HG03060 (cell line): ENCODE data around the gene SLC16A3.
"Not testable (repeated sequence)": the region's sequence is repeated elsewhere in the genome, so short reads cannot be mapped to it uniquely, and the experiment has no call there.

Experiments
- ATAC-seq: cut with Tn5 transposase; IDR thresholded peaks from one replicate; pipeline ENCODE4 v1.9.1; 2021; ENCODE audit warnings: low read depth, moderate number of reproducible peaks; ENCODE audit not compliant: unreplicated experiment

The SLC16A3 gene

DNA sequence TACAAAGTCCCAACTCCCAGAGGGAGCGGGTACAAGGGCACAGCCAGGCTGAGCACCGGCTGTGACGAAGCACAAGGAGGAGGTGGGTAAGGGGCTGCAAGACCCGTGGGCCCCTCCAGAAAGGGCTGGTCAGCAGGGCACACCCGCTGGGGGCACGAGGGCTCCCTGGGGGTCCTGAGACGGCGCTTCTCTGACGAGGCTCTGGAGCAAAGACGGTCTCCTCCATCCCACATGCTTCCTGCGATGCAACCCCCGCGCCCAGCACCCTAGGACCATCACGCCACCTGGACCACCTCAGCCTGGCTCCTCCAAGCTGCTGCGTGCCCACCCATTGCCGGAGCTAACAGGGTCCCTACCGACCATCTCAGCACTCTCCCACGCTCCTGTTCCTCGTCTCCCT is 24.9 kb upstream of the SLC16A3 start:
- no peak for ATAC-seq

DNA sequence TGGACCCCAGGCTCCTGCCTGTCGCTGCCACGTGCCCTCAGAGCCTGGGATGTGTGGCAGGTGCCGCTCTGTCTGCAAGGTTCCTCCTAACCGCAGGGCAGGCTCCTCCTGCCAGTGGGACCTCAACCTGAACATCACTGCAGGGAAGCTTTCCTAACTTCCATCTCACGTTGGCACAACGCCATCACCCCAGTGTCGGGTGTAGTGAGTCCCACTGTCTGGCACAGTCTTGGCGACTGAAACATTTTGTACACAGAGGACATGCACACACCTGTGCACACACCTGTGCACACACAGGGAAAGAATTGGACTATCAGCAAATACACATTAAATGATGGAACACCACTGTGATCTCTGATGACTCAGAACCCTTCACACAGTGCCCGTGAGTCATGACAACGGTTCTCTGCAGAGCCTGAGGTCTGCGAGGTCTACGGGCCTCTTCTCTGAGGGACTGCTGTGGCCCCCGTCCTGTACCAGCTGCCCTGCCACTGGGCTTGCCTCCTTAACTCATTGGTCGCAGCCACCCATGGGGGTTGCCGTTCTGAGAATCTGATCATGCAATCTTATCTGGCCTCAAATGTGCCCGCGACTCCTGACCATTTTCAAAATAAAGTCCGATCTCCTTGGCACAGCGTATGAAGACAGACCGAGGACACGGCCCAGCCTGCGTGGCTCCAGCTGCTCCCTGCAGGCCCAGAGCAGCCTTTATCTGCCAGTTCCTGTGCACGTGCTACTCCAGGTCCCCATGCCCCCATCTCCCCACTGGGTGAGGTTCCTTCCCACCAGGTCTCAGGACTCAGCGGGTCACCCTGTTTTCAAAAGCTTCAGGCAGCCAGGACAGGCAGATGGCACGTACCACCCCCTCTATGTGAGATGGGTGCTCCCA is 23.8 kb upstream of the SLC16A3 start:
- ATAC-seq = no peak

DNA sequence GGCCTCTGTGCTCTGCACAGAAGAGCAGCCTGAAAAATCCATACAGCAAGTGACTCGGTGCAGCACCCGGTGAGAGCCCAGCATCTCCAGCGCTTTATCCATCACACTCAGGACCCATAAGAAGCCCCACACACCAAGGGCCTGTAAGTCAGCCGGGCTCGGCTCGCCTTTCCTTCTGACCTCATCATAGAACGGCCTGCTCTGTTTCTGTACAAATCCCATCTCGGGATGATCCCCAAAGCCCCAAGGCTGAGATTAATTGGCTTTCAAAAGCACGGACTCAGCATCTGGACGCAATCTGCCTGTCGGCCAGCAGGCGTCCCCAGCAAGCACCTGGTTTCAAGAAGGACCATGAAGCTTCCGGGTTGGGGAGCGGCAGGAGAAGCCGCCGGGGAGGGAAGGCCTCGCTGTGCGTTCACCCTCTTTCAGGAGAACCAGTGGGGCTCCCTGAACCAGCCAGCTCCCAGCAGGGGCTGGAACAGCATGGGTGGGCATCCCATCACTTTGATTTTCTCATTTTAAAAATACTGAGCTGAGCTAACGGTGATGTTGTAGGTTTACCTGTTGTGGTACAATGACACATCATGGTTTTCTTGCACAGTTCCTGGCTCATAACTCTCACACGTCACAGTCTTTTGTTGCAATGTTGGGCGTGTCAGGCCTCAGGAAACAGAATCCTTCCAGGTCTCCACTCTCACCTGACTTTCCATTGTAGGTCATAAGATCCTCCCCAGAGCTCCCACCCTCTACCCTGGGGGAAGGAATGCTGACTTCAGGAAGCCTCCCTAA is 22.9 kb upstream of the SLC16A3 start:
- no peak for ATAC-seq

DNA sequence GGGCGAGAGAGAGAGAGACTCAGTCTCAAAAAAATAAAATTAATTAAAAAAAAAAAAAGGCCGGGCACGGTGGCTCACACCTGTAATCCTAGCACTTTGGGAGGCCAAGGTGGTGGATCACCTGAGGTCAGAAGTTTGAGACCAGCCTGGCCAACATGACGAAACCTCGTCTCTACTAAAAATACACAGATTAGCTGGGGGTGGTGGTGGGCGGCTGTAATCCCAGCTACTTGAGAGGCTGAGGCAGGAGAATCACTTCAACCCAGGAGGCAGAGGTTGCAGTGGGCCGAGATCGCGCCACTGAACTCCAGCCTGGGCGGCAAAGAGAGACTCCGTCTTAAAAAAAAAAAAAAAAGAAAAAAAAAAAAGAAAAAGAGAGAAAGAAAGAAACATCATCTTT is 18.2 kb upstream of the SLC16A3 start:
- ATAC-seq = not testable (repeated sequence)

DNA sequence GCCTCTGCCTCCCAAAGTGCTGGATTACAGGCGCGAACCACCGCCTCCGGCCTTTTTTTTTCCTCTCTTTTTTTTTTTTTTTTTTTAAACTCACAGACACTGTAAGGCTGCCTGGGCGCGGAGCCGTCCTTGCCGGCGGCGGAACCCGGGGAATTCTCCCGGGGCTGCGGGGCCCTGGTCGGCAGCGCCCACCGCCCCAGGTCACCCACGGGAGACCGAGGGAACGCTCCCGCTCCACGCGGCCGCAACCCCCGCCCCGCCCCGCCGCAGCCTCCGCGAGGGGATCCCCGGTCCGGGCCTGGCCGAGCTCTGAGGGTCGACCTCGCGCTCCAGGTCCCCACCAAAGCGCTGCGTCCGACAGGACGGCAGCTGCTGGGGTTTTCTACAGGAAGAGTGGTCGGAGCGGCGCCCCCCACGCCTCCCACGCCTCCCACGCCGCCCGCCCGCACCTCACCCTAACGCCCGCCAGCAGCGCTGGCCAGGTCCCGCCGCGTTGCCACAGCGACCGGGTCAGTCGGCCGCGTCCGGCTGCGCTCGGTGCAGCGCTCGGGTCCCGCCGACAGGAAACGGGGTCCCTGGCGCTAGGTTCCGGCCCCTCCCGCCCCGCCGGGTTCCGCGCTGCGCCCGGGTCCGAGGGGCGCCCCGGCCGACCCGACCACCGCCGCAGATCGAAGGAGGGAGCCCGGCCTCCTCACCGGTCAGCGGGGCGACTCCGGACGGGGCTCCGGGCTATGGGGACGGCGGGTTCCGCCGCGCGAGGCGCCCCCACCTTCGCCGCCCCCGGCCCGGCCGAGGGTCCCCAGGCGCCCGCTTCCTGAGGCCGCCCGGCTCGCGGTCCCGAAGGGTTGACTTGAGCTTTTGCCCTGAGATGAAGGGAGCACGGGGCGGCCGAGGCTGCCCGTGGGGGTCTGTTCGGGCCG is 16.3 kb upstream of the SLC16A3 start, which contains the start of gene CCDC57:
Gene CCDC57, minus strand, starts transcription at position 512 of the 920 bp plus-strand sequence. CDS start 10,898 bp downstream, outside the sequence.
- ATAC-seq = no peak

DNA sequence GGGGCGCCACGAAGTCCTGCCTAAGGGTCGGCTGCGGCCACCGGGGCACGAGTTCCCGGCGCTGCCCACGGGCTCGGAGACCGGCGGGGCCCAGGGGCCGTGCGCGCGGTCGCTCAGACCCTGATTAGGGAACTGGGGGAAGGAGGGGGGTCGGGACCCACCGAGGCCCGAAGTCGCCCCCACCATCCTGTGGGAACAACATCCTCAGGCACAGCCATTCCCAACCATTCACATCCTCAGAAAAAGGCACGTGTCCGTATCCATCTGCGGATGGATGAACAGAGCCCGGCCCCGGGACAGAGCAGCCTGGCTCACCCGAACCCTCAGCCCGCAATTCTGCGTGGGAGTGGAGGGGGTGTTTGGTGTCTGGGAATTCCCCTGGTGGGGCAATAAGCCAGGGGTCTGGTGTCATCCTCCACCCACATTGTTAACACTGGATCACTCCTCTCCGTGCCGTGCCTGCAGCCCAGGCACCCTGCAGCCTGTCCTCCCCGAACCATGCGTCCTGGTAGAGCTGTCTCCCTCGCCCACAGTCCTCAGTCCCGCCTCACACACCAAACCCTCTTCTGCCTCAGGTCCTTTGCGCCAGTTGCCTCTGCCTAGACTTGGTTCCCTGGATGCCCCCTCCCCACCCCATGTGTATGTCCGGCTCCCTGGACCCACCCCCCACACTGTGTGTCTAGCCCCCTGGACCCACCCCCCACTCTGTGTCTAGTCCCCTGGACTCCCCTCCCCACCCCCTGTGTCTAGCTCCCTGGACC is 15.4 kb upstream of the SLC16A3 start:
- no peak for ATAC-seq

GRCh38 chr17:82214012-82214628 is 14.7 kb upstream of the SLC16A3 start:
- ATAC-seq = no peak

- no peak for ATAC-seq
These were observed 13.5 kb upstream of the SLC16A3 start for GRCh38 chr17:82215095-82215971.

- ATAC-seq = no peak
These were observed 12.9 kb upstream of the SLC16A3 start for GRCh38 chr17:82215972-82216300.

DNA sequence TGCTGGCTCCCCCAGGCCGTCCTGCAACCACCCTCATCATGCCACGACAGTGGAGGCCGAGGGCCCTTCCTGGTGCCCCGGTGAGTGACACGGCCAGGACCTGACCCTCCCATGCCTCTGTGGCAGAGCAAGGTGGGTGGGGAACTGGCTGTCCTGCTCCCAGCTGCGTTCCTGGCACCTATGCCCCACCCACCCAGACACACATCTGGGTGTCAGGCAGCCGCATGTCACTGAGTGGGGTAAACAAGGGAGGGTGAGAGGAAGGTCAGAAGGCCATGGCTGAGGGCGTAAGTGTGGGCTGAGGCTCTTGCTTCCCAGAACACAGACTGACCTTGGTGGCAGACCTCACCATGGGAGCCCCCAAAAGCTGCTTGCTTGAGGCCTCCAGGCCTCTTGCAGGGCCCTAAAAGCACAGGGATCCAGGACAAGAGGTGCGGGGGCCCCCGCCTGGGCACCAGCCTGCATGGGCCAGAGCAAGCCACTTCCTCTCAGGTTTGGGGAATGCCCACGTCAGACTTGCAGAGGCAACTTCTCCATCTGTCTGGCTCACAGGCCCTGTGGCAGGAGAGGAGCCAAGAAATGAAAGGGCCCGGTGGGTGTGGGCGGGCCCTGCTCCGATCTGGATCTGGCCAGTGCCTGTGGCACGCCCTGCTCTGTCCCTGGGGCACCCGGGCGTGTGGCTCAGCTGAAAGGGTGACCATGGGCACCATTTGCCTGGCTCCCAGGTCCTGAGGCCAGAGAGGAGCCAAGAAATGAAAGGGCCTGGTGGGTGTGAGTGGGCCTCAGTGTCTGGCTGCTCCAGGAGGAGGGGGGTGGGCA is 12.3 kb upstream of the SLC16A3 start:
- no peak for ATAC-seq

DNA sequence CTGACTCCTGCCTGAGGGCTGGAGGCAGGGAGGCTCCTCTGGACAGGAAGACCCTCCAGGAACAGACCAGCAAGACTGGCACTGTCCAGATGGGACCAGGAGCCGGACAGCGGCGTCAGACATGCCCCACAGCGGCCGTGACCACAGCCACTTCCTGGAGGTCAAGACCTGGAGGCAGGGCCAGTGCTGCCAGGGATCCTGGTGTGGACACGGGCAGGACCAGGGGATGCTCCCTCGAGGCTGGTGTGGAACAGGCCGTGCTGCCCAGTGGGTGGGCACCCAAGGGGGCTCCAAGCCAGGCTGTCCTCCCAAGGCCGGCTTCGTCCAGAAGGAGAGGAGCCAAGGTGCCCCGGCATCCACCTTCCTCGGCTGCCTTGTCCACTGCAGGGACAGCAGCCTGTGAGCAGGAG is 11.7 kb upstream of the SLC16A3 start:
- no peak for ATAC-seq

DNA sequence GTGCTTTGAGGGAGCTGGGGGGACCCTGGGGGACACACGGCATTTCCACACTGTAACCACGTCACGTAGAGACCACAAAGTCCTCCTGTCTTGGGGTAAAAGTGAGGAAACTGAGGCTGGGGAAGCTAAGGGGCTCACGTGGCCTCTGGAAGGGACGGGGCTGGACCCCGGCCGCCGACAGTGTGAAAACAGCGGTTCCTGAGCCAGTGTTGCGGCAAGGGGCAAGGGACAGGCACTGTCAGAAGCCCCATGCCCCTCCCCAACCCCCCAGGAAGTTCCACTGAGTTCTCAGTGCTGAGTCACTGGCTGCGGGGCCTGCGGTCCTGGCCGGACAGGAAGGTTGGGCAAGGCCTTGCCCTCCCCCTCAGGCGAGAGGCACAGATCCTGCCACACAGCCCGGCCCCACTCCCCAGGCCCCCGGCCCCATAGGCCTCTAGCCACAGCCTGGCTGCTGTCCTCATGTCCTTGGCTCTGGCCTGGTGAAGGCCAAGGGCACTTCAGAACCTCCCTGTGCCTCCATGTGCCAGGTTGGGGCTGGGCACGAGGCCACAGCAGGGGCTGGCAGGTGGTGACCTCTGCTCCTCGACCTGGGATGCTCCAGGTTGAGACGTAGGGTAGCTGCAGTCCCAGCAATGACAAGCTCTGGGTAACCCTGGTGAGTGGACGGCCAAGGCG is 11.2 kb upstream of the SLC16A3 start:
- ATAC-seq = no peak

- no peak for ATAC-seq
These were observed 10.3 kb upstream of the SLC16A3 start for GRCh38 chr17:82218349-82219075.

GRCh38 chr17:82219083-82219482 is 9.8 kb upstream of the SLC16A3 start:
- no peak for ATAC-seq

DNA sequence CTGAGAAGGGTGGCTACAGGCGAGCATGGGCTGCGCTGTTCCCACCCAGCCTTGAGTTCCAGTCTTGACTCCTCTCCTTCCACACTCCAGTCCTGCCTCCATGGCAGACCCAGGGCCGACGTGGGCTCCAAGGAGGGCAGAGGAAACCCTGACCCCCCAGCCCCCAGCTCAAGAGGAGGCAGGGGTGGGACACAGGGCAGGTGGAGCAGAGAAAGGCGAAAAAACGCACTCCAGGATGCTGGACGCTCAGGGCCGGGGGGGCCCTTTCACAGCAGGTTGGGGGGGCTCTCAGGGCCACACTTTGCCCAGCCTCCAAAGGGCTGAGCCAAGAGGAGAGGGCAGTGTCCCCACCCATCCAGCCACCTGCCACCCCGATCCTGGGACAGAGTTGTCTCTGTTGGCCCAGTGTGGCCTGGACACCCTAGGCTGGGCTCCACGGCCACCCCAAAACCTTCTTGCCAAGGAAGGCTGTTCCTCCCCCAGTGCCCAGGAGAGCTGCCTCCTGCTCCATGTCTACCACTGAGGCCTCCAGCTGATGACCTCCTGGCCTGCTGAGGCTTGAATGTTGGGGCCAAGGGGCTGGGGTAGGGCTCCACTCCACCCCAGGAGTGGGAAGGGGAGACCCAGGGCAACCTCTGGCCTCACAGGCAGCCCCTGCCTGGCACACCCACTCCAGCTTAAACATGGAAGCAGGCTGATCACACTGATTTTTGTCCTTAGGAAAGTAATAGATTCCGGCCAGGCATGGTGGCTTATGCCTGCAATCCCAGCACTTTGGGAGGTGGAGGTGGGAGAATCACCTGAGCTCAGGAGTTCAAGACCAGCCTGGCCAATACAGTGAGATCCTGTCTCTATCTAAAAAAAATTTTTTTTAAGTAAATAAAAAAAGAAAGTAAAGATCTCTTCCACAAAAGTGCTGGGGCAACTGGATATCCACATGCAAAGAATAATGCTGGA is 8.8 kb upstream of the SLC16A3 start:
- no peak for ATAC-seq
